ENCODE data around the gene HTT. TPM values are rescaled to one million over a fixed set of nuclear protein-coding genes. Genes with fewer than 3 reads are reported as not detected.
A peak's percentile ranks its signal among the peaks of the same experiment; 100 is the strongest.
"Not testable (repeated sequence)": the region's sequence is repeated elsewhere in the genome, so short reads cannot be mapped to it uniquely, and the experiment has no call there.

The HTT gene
- total RNA-seq, 1 donor from 2014 or later = 50.1 TPM

GRCh38 chr4:3044870-3045819, 29.3 kb upstream of the HTT start:
- DNase-seq (ENCODE audit: low spot score in 2 of 2) = no peak
- FAIRE-seq = no peak

DNA sequence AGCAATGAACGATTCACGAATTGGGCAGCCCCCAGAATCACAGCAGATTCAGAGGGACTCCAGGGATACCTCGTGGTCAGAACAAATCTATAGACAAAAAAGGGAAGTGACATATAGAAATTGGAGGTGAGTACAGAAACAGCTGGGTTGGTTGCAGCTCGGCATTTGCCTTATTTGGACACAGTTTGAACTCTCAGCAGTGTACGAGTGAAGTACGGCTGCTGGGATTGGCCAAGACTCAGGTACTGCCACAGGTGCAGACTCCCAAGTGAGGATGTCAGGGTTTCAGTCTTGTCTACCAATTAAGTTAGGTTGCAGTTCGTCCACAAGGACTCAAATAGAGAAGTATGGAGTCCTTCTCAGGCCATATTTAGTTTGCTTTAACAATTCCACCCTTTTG, 28.3 kb upstream of the HTT start:
- DNase-seq (ENCODE audit: low spot score in 2 of 2) (no peak), FAIRE-seq (no peak)

DNA sequence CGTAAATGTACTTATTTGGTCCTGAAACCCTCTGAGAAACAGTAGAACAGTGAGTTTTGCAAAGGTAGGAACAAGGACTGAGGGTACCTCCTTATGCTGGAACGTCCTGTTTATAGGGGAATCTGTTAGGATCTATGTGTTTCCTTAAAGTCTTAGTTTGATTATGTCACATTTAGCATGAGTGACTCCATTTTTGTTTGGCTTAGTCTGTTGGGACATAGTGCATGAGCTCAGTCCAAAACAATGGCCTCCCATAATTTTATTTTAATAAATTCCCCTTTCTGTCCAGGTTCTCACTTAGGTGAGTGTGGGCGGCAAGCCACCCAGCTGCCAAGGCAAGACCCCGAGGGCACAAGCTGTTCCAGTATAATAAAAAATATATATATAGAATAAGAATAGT, 27.9 kb upstream of the HTT start:
- DNase-seq (ENCODE audit: low spot score in 2 of 2) (no peak), FAIRE-seq (no peak)

- FAIRE-seq = no peak
- DNase-seq (ENCODE audit: low spot score in 2 of 2) = no peak
Measured at GRCh38 chr4:3047464-3048286, 26.8 kb upstream of the HTT start.

- not testable (repeated sequence) for FAIRE-seq
Measured at GRCh38 chr4:3051141-3051897, 23.2 kb upstream of the HTT start.

DNA sequence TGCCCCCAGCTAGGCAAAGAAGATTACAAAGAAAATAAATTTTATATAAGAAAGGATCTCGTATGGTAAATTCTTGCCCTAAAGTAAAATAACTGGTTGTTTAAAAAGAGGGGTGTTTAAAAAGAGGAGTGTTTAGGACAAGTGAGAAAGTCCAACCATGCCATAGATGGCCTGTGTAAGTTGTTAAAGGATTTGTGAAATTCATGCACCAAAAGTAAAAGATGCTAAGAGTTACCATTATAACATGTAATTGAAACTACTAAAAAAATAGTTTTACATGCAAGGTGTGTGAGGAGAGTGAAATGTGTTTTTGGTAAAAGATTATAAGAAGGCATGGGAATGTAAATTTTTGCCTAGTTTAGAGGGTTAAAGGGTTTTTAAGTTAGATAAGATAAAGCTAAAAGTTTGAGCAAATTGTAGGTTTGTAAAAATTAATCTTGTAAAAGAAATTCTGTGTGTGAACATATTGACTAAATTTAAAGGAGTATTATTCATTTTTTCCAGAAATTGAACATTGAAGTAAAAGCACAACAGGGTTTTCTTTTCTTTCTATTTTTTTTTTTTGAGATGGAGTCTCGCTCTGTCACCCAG, 20.2 kb upstream of the HTT start:
- no peak for FAIRE-seq
- DNase-seq (ENCODE audit: low spot score in 2 of 2) = no peak

More at GRCh38 chr4:3051141-3051897, 23.2 kb upstream of the HTT start:
- DNase-seq (ENCODE audit: low spot score in 2 of 2) = not testable (repeated sequence)

DNA sequence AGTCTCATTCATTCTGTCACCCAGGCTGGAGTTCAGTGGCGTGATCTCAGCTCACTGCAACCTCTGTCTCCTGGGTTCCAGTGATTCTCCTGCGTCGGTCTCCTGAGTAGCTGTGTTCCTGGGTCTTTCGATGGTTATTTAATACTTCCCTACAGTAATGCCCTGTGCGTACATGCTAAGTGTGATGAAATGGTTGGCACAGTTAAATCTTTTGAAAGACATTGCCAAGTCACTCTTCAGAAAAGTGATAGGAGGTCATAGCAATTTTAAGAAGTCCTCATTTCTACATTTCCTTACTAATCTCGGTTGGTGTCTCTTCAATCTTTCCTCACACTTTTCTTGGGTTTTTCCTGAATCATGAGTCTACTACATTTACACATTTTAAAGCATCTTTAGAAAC, 14.5 kb upstream of the HTT start:
- no peak for FAIRE-seq
- DNase-seq (ENCODE audit: low spot score in 2 of 2) = no peak

GRCh38 chr4:3060946-3061345, 13.5 kb upstream of the HTT start:
- DNase-seq (ENCODE audit: low spot score in 2 of 2) = no peak
- FAIRE-seq = no peak

GRCh38 chr4:3062471-3062870, 12.0 kb upstream of the HTT start:
- no peak for DNase-seq (ENCODE audit: low spot score in 2 of 2)
- no peak for FAIRE-seq

GRCh38 chr4:3065551-3065950, 8.9 kb upstream of the HTT start:
- DNase-seq (ENCODE audit: low spot score in 2 of 2) = no peak
- no peak for FAIRE-seq

- no peak for DNase-seq (ENCODE audit: low spot score in 2 of 2)
- no peak for FAIRE-seq
Measured at GRCh38 chr4:3066836-3067400, 7.6 kb upstream of the HTT start.

- FAIRE-seq (no peak), DNase-seq (ENCODE audit: low spot score in 2 of 2) (no peak)
Measured at GRCh38 chr4:3067473-3068001, 6.9 kb upstream of the HTT start.

DNA sequence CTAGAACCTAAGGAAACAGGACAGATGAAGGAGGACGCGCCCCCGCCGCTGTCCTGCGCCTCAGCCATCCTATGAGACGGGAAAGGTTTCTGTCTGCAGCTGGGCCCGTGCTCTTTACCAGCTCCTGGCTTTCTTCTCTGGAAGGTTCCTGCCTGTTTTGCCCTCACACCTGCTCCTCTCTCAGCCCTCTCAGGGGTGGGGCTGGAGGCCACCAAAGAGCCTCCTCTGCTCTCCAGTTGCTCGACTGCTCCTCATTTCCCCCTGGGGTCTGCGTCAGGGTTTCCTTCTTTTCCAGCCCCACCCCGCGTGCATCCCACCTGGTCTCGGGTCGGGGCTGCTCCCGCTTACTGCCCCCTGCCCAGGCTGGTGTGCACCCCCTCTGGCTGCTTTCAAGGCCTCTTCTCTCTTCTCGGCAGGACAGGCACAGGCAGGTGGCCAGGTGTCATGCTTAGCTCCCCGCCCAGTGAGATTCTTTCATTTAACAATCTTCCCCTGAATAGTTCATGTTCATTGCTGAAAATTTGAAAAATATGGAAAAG, 4.8 kb upstream of the HTT start:
- FAIRE-seq (no peak), DNase-seq (ENCODE audit: low spot score in 2 of 2) (no peak)

DNA sequence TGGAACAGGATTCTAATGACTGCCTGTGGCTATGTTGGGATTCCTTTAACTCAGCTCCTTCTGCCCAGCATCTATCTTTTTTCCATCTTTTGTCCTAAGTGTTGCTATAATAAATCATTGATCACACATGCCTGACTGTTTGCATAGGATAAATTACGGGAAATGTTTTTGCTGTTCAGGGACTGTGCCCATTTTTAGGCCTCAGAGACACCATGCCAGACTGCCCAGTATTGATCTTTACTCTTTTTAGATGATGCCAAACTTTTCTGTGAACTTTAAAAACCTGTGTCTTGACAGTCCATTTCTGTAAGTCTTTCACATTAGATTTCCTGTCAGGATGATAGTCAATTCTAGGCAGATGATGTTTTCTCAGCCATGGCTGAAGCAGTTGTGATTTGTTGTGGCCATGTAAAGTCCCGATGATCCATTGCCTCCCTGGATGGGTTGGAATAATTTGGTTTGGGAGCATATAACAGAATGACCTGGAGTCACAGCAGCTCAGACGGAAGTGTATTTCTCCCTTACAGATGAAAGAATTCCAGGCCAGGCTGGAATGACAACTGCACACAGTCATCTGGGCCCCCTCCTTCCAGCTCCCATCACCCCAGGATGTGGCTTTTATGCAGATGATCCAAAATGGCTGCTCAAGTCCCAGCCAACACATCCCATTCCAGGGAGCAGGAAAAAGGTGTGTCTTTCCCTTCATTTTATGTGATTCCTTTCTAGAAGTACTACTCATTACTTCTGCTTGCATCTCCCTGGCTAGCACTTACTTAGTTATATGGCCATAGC, 3.6 kb upstream of the HTT start:
- DNase-seq (ENCODE audit: low spot score in 2 of 2) (no peak), FAIRE-seq (no peak)

DNA sequence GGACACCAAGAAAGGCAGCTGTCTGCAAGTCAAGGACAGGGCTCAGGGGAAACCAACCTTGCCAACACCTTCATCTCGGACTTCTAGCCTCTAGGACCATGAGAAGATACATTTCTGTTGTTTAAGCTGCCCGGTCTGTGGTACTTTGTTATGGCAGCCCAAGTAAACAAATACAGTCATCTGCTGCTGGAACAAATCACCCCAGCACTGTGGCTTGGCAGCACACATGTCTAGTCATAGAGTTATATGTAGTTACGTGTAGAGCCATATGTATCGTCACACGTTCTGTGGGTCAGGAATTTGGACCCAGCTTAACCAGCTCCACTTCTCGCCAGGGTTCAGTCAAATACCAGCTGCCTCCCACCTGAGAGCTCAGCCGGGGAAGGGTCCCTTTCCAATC, 2.7 kb upstream of the HTT start:
- DNase-seq (ENCODE audit: low spot score in 2 of 2) (no peak), FAIRE-seq (no peak)

- no peak for DNase-seq (ENCODE audit: low spot score in 2 of 2)
- no peak for FAIRE-seq
Measured at GRCh38 chr4:3073158-3074077, 1.1 kb upstream of the HTT start.

DNA sequence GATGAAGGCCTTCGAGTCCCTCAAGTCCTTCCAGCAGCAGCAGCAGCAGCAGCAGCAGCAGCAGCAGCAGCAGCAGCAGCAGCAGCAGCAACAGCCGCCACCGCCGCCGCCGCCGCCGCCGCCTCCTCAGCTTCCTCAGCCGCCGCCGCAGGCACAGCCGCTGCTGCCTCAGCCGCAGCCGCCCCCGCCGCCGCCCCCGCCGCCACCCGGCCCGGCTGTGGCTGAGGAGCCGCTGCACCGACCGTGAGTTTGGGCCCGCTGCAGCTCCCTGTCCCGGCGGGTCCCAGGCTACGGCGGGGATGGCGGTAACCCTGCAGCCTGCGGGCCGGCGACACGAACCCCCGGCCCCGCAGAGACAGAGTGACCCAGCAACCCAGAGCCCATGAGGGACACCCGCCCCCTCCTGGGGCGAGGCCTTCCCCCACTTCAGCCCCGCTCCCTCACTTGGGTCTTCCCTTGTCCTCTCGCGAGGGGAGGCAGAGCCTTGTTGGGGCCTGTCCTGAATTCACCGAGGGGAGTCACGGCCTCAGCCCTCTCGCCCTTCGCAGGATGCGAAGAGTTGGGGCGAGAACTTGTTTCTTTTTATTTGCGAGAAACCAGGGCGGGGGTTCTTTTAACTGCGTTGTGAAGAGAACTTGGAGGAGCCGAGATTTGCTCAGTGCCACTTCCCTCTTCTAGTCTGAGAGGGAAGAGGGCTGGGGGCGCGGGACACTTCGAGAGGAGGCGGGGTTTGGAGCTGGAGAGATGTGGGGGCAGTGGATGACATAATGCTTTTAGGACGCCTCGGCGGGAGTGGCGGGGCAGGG, 568 bp downstream of the HTT start:
- FAIRE-seq = no peak
- DNase-seq (ENCODE audit: low spot score in 2 of 2) = peak in 1 of 2 donors; percentile 53
